GM19397 (cell line): ENCODE results near the gene ABCD1.
"Not testable (repeated sequence)": the region's sequence is repeated elsewhere in the genome, so short reads cannot be mapped to it uniquely, and the experiment has no call there.

Experiments used
- ATAC-seq: cut with Tn5 transposase; IDR thresholded peaks from one replicate; pipeline ENCODE4 v1.9.1; 2021; ENCODE audit warnings: mild to moderate bottlenecking, moderate library complexity; ENCODE audit not compliant: unreplicated experiment

The ABCD1 gene

GRCh38 chrX:153724252-153725038, at the start of gene ABCD1, which contains the start of gene BCAP31:
ABCD1 (plus strand) TSS chrX:153724856; CDS start chrX:153725267, 411 bp downstream.
BCAP31 (minus strand) TSS chrX:153724387; CDS start chrX:153723244, 1,143 bp downstream.
- peak; percentile 67 for ATAC-seq

- ATAC-seq, result no peak
Measured at GRCh38 chrX:153681175-153681574, 43.5 kb upstream of the ABCD1 start.

GRCh38 chrX:153683486-153683885, 41.2 kb upstream of the ABCD1 start:
- not testable (repeated sequence) for ATAC-seq

- no peak for ATAC-seq
Measured at GRCh38 chrX:153684467-153685155, 40.0 kb upstream of the ABCD1 start.

GRCh38 chrX:153685156-153685536, 39.5 kb upstream of the ABCD1 start:
- ATAC-seq, result no peak

- ATAC-seq, result no peak
Measured at GRCh38 chrX:153685751-153686696, 38.6 kb upstream of the ABCD1 start.

GRCh38 chrX:153686711-153687110, 37.9 kb upstream of the ABCD1 start:
- no peak for ATAC-seq

GRCh38 chrX:153687121-153688039, 37.3 kb upstream of the ABCD1 start, which contains the start of gene SLC6A8:
SLC6A8 (plus strand) TSS chrX:153687926; CDS start chrX:153688575, 649 bp downstream.
- no peak for ATAC-seq

GRCh38 chrX:153688071-153688470, 36.6 kb upstream of the ABCD1 start:
- no peak for ATAC-seq

GRCh38 chrX:153688506-153688905, 36.1 kb upstream of the ABCD1 start:
- ATAC-seq, result no peak

GRCh38 chrX:153688911-153689590, 35.6 kb upstream of the ABCD1 start:
- ATAC-seq, result no peak

- ATAC-seq, result no peak
Measured at GRCh38 chrX:153689654-153690465, 34.8 kb upstream of the ABCD1 start.

GRCh38 chrX:153690466-153690865, 34.2 kb upstream of the ABCD1 start:
- ATAC-seq, result no peak

- ATAC-seq, result not testable (repeated sequence)
Measured at GRCh38 chrX:153691032-153691827, 33.4 kb upstream of the ABCD1 start.

GRCh38 chrX:153692003-153692402, 32.7 kb upstream of the ABCD1 start:
- ATAC-seq, result no peak

- no peak for ATAC-seq
Measured at GRCh38 chrX:153692611-153693156, 32.0 kb upstream of the ABCD1 start.
